ENCODE measurements around the gene SNRNP35. TPM values are rescaled to one million over a fixed set of nuclear protein-coding genes. Genes with fewer than 3 reads are reported as not detected.

SNRNP35 gene
- total and polyA plus RNA-seq, 2 donors (not counting 1 experiment from before 2014, with no cell fraction given): 33.8 to 57.8 TPM

DNA sequence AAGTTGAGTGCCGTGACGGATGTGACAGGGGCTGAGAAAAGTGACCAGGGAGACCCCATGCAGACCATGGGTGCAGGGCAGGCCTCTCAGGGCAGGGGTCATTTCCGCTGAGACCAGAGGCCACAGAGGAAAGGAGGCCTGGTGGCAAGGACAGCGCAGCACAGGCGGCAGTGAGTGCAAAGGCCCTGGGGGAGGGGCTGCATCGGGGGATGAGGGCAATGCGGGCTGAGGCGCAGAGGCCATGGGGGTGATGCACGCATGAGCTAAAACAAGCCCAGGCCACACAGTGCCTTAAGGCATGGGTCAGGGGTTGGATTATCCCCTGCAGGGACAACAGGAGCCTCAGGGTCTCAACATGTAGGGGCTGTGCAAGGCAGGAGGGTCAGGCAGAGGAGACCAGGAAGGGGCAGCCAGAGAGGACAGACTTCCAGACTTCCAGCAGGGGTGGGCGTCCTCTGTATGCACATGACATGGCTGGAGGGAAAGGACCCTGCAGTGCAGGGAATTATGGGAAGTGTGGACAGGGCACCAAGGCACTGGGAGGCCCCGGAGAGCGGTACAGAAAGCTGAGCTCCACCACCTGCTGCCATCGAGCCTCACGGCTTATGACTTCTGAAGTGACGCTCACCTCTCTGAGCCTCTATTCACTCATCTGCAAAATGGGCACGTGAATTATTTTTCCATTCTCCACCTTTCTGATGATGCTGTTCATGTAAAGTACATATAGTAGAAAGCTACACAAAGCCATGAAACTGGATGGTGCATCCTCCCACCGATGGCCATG lies 48.3 kb downstream of the SNRNP35 start:
- Histone ChIP-seq H3K4me1 (ENCODE audit: control insufficient read depth in 2 of 2, insufficient read depth in 2 of 2, low read length in 2 of 2) (no peaks in the 10 kb centered on the region), H3K9me3 (ENCODE audit: control extremely low read depth in 1 of 3, control insufficient read depth in 2 of 3, insufficient read depth in 1 of 3, low read length in 2 of 3) (peaks cover 0 to 5% (median 0%) of the 10 kb centered on the region in 3 donors), H4K20me1 (ENCODE audit: control insufficient read depth, insufficient read depth, low read length, poor library complexity, severe bottlenecking) (no peaks in the 10 kb centered on the region), H3K4me3 (ENCODE audit: control extremely low read depth in 1 of 5, extremely low read depth in 1 of 5, insufficient read depth in 1 of 5, low read depth in 2 of 5, low read length in 4 of 5) (no peak overlapping the region), H3K27me3 (replicated peaks in 1 of 4; ENCODE audit: control extremely low read depth in 1 of 4, control insufficient read depth in 3 of 4, insufficient read depth in 4 of 4, low read length in 3 of 4) (no peaks in the 10 kb centered on the region), H2AFZ (ENCODE audit: insufficient read depth, low read depth, low read length, poor library complexity, severe bottlenecking) (no peak overlapping the region), H3K9ac (ENCODE audit: low read length) (no peak overlapping the region), H3K27ac (ENCODE audit: low read length in 2 of 2) (no peak overlapping the region), H3K79me2 (ENCODE audit: control insufficient read depth, insufficient read depth, low read length) (no peaks in the 10 kb centered on the region), H3K36me3 (replicated peaks in 1 of 2; ENCODE audit: control extremely low read depth in 1 of 2, control insufficient read depth in 1 of 2, extremely low read depth in 1 of 2, insufficient read depth in 2 of 2, low read length in 1 of 2) (no peaks in the 10 kb centered on the region), H3K4me2 (replicated peaks; ENCODE audit: low read depth, low read length, poor library complexity, severe bottlenecking) (no peak overlapping the region)
- no peak overlapping the region for H3K27ac Mint-ChIP-seq
- TF ChIP-seq EZH2 (IDR thresholded peaks at IDR 0.05; ENCODE audit: borderline replicate concordance, insufficient read depth, low read depth, low read length, poor library complexity, severe bottlenecking): no peak
- TF ChIP-seq, protein P1, sequence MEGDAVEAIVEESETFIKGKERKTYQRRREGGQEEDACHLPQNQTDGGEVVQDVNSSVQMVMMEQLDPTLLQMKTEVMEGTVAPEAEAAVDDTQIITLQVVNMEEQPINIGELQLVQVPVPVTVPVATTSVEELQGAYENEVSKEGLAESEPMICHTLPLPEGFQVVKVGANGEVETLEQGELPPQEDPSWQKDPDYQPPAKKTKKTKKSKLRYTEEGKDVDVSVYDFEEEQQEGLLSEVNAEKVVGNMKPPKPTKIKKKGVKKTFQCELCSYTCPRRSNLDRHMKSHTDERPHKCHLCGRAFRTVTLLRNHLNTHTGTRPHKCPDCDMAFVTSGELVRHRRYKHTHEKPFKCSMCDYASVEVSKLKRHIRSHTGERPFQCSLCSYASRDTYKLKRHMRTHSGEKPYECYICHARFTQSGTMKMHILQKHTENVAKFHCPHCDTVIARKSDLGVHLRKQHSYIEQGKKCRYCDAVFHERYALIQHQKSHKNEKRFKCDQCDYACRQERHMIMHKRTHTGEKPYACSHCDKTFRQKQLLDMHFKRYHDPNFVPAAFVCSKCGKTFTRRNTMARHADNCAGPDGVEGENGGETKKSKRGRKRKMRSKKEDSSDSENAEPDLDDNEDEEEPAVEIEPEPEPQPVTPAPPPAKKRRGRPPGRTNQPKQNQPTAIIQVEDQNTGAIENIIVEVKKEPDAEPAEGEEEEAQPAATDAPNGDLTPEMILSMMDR (IDR thresholded peaks at IDR 0.05): no peak
- H3K27me3 Mint-ChIP-seq: no peaks in the 10 kb centered on the region
- 97% methylated on average over 14 of the region's 17 CpGs for WGBS (ENCODE audit: insufficient coverage)
- POLR2A ChIA-PET: no interaction called here
- no peak for DNase-seq
- no peak for ATAC-seq (ENCODE audit: low read depth)
- H3K9me3 Mint-ChIP-seq (ENCODE audit: insufficient read depth): no peaks in the 10 kb centered on the region
- CTCF ChIA-PET: no interaction called here
- H3K4me1 Mint-ChIP-seq: no peaks in the 10 kb centered on the region
- intact Hi-C loops (cut with micrococcal nuclease): no loop called here
- H3K4me3 Mint-ChIP-seq: no peak overlapping the region

DNA sequence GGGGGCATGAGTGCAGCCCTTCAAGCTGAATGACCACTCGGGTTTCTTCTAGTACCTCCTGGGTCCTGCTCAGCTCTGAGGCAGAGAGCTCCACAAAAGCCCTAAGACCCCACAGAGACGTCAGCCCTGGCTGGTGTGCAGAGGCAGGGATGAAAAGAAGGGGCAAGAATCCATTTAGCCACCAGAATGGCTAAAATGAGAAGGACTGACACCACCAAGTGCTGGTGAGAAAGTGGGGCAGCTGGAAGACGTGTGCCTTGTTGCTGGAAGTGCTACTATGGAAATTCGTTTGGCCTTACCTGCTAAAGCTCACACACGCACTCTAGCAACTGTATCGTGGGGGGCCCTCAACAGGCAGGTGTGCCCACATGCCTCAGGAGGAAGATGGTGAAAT lies 48.9 kb downstream of the SNRNP35 start:
- Histone ChIP-seq H2AFZ (ENCODE audit: insufficient read depth, low read depth, low read length, poor library complexity, severe bottlenecking) (no peak overlapping the region), H3K36me3 (replicated peaks in 1 of 2; ENCODE audit: control extremely low read depth in 1 of 2, control insufficient read depth in 1 of 2, extremely low read depth in 1 of 2, insufficient read depth in 2 of 2, low read length in 1 of 2) (no peaks in the 10 kb centered on the region), H3K4me1 (ENCODE audit: control insufficient read depth in 2 of 2, insufficient read depth in 2 of 2, low read length in 2 of 2) (no peaks in the 10 kb centered on the region), H3K9ac (ENCODE audit: low read length) (no peak overlapping the region), H3K79me2 (ENCODE audit: control insufficient read depth, insufficient read depth, low read length) (no peaks in the 10 kb centered on the region), H4K20me1 (ENCODE audit: control insufficient read depth, insufficient read depth, low read length, poor library complexity, severe bottlenecking) (no peaks in the 10 kb centered on the region), H3K4me3 (ENCODE audit: control extremely low read depth in 1 of 5, extremely low read depth in 1 of 5, insufficient read depth in 1 of 5, low read depth in 2 of 5, low read length in 4 of 5) (no peak overlapping the region), H3K9me3 (ENCODE audit: control extremely low read depth in 1 of 3, control insufficient read depth in 2 of 3, insufficient read depth in 1 of 3, low read length in 2 of 3) (peaks cover 0 to 5% (median 0%) of the 10 kb centered on the region in 3 donors), H3K27me3 (replicated peaks in 1 of 4; ENCODE audit: control extremely low read depth in 1 of 4, control insufficient read depth in 3 of 4, insufficient read depth in 4 of 4, low read length in 3 of 4) (no peaks in the 10 kb centered on the region), H3K4me2 (replicated peaks; ENCODE audit: low read depth, low read length, poor library complexity, severe bottlenecking) (no peak overlapping the region), H3K27ac (ENCODE audit: low read length in 2 of 2) (no peak overlapping the region)
- Mint-ChIP-seq H3K9me3 (ENCODE audit: insufficient read depth) (no peaks in the 10 kb centered on the region), H3K27ac (no peak overlapping the region), H3K4me3 (no peak overlapping the region), H3K4me1 (no peaks in the 10 kb centered on the region), H3K27me3 (no peaks in the 10 kb centered on the region)
- no peak for DNase-seq
- 86% methylated on average over 6 of the region's 6 CpGs for WGBS (ENCODE audit: insufficient coverage)
- ChIA-PET POLR2A (no interaction called here), CTCF (no interaction called here)
- ATAC-seq (ENCODE audit: low read depth): no peak
- TF ChIP-seq, protein P1 (IDR thresholded peaks at IDR 0.05): no peak
- TF ChIP-seq EZH2 (IDR thresholded peaks at IDR 0.05; ENCODE audit: borderline replicate concordance, insufficient read depth, low read depth, low read length, poor library complexity, severe bottlenecking): no peak
- intact Hi-C loops (cut with micrococcal nuclease): no loop called here
